H9 (cell line): ENCODE data around the gene MOCOS. TPM values are rescaled to one million over a fixed set of nuclear protein-coding genes. Genes with fewer than 3 reads are reported as not detected.
A peak's percentile ranks its signal among the peaks of the same experiment; 100 is the strongest.

ENCODE experiments used
- DNase-seq: peaks from one replicate; pipeline ENCODE4 v3.0.0-alpha.2; 2017
- H2AFZ ChIP-seq: one replicate; pipeline ENCODE4 v1.6.1; 2013; ENCODE audit warnings: mild to moderate bottlenecking, low read length, control low read depth, moderate library complexity
- H2AK5ac ChIP-seq: 2 replicates; pipeline ENCODE4 v1.6.1; 2013; ENCODE audit warnings: low read length, control low read depth, mixed read lengths; ENCODE audit not compliant: insufficient read length
- H2BK120ac ChIP-seq: one replicate; pipeline ENCODE4 v1.6.1; 2013; ENCODE audit warnings: low read depth, mild to moderate bottlenecking, low read length, control low read depth, inconsistent platforms; ENCODE audit not compliant: poor library complexity, severe bottlenecking
- H2BK12ac ChIP-seq: 2 replicates; pipeline ENCODE4 v1.6.1; 2013; ENCODE audit warnings: low read length, control low read depth, mixed read lengths, low read depth; ENCODE audit not compliant: insufficient read length
- H2BK15ac ChIP-seq: 2 replicates; pipeline ENCODE4 v1.6.1; 2013; ENCODE audit warnings: low read depth, low read length, control low read depth
- H2BK20ac ChIP-seq: one replicate; pipeline ENCODE4 v1.6.1; 2013; ENCODE audit warnings: low read depth, mild to moderate bottlenecking, low read length, control low read depth, inconsistent platforms; ENCODE audit not compliant: poor library complexity, severe bottlenecking
- H2BK5ac ChIP-seq: 2 replicates; pipeline ENCODE4 v1.6.1; 2013; ENCODE audit warnings: low read length, control low read depth, mixed read lengths; ENCODE audit not compliant: insufficient read length
- H3K14ac ChIP-seq: 2 replicates; pipeline ENCODE4 v1.6.1; 2013; ENCODE audit warnings: low read length, control low read depth; ENCODE audit not compliant: insufficient read depth
- H3K18ac ChIP-seq: 2 replicates; pipeline ENCODE4 v1.6.1; 2013; ENCODE audit warnings: low read depth, mild to moderate bottlenecking, mixed read lengths, low read length, control low read depth; ENCODE audit not compliant: insufficient read length
- H3K23ac ChIP-seq: 2 replicates; pipeline ENCODE4 v1.6.1; 2013; ENCODE audit warnings: low read length, control low read depth, mixed read lengths, low read depth; ENCODE audit not compliant: insufficient read length
- H3K23me2 ChIP-seq: 2 replicates; pipeline ENCODE4 v1.6.1; 2013; ENCODE audit warnings: low read depth, mild to moderate bottlenecking, mixed read lengths, low read length, control low read depth; ENCODE audit not compliant: insufficient read length, poor library complexity, severe bottlenecking
- H3K27ac ChIP-seq: 2 replicates; pipeline ENCODE4 v1.5.1; 2013; ENCODE audit warnings: low read length, control low read depth, mixed read lengths, low read depth; ENCODE audit not compliant: insufficient read length
- H3K27me3 ChIP-seq: 2 replicates; pipeline ENCODE4 v1.6.1; 2013; ENCODE audit warnings: low read length, control low read depth, inconsistent platforms; ENCODE audit not compliant: insufficient read depth
- H3K4ac ChIP-seq: 2 replicates; pipeline ENCODE4 v1.6.1; 2013; ENCODE audit warnings: low read depth, mild to moderate bottlenecking, control low read depth, inconsistent platforms, low read length, moderate library complexity
- H3K4me1 ChIP-seq: 2 replicates; pipeline ENCODE4 v1.6.1; 2013; ENCODE audit warnings: low read length, control low read depth, inconsistent platforms; ENCODE audit not compliant: insufficient read depth
- H3K4me2 ChIP-seq: 2 replicates; pipeline ENCODE4 v1.6.1; 2013; ENCODE audit warnings: low read length, control low read depth, mixed read lengths; ENCODE audit not compliant: insufficient read length, insufficient read depth
- H3K56ac ChIP-seq: 2 replicates; pipeline ENCODE4 v1.6.1; 2013; ENCODE audit warnings: low read depth, mild to moderate bottlenecking, mixed read lengths, low read length, control low read depth; ENCODE audit not compliant: insufficient read length
- H3K79me1 ChIP-seq: 2 replicates; pipeline ENCODE4 v1.6.1; 2013; ENCODE audit warnings: low read depth, mild to moderate bottlenecking, moderate library complexity, low read length, control low read depth, inconsistent platforms; ENCODE audit not compliant: insufficient read depth, poor library complexity, severe bottlenecking
- H3K79me2 ChIP-seq: 2 replicates; pipeline ENCODE4 v1.6.1; 2013; ENCODE audit warnings: low read length, control low read depth, inconsistent platforms; ENCODE audit not compliant: insufficient read depth
- H3K9ac ChIP-seq: 2 replicates; pipeline ENCODE4 v1.6.1; 2013; ENCODE audit warnings: low read length, control low read depth, mixed read lengths; ENCODE audit not compliant: insufficient read length; ENCODE audit errors: extremely low read depth
- H3K9me3 ChIP-seq: one replicate; pipeline ENCODE4 v1.6.1; 2013; ENCODE audit warnings: low read depth, low read length, inconsistent platforms; ENCODE audit not compliant: control insufficient read depth
- H3T11ph ChIP-seq: one replicate; pipeline ENCODE4 v1.6.1; 2013; ENCODE audit warnings: mild to moderate bottlenecking, low read length, control low read depth, inconsistent platforms
- H4K20me1 ChIP-seq: one replicate; pipeline ENCODE4 v1.6.1; 2013; ENCODE audit not compliant: control insufficient read depth, insufficient read length, insufficient read depth
- H4K5ac ChIP-seq: 2 replicates; pipeline ENCODE4 v1.6.1; 2013; ENCODE audit warnings: low read depth, mild to moderate bottlenecking, mixed read lengths, low read length, control low read depth; ENCODE audit not compliant: insufficient read length
- H4K8ac ChIP-seq: replicated peaks from 2 replicates; pipeline ENCODE4 v1.6.1; 2013; ENCODE audit warnings: low read length, control low read depth, mixed read lengths, low read depth; ENCODE audit not compliant: insufficient read length
- H4K91ac ChIP-seq: 2 replicates; pipeline ENCODE4 v1.6.1; 2013; ENCODE audit warnings: low read depth, mild to moderate bottlenecking, moderate library complexity, mixed read lengths, low read length, control low read depth; ENCODE audit not compliant: insufficient read length
- H3K27ac Mint-ChIP-seq, 3 experiments: 2 replicates in 2 of 3; 3 replicates in 1 of 3; pipeline ENCODE4 v1.8.0; 2020 to 2021; ENCODE audit warnings: mixed read lengths in 3 of 3, mild to moderate bottlenecking in 1 of 3, moderate library complexity in 1 of 3
- H3K27me3 Mint-ChIP-seq: 2 replicates; pipeline ENCODE4 v1.8.0; 2021; ENCODE audit warnings: low read depth, mild to moderate bottlenecking, moderate library complexity, mixed read lengths
- H3K36me3 Mint-ChIP-seq, 3 experiments: 2 replicates in 2 of 3; 3 replicates in 1 of 3; pipeline ENCODE4 v1.8.0; 2020 to 2021; ENCODE audit warnings: low read depth in 3 of 3, mixed read lengths in 3 of 3; ENCODE audit not compliant: insufficient read depth in 1 of 3
- H3K4me1 Mint-ChIP-seq, 2 experiments: 2 replicates each; pipeline ENCODE4 v1.8.0; 2020; ENCODE audit warnings: mixed read lengths in 2 of 2
- H3K4me3 Mint-ChIP-seq, 2 experiments: 2 replicates in 1 of 2; 3 replicates in 1 of 2; pipeline ENCODE4 v1.8.0; 2020 to 2021; ENCODE audit warnings: mild to moderate bottlenecking in 2 of 2, mixed read lengths in 2 of 2, moderate library complexity in 1 of 2
- H3K9me3 Mint-ChIP-seq, 2 experiments: 2 replicates in 1 of 2; 3 replicates in 1 of 2; pipeline ENCODE4 v1.8.0; 2020; ENCODE audit warnings: mild to moderate bottlenecking in 2 of 2, mixed read lengths in 2 of 2, moderate library complexity in 1 of 2
- CTCF ChIP-seq: fragments of 200-600 bp; sonication (generic); conservative IDR thresholded peaks from 3 replicates; pipeline ENCODE4 v1.8.0; 2021; ENCODE audit warnings: antibody characterized with exemption, mild to moderate bottlenecking
- WGBS: extraction: QIAGEN DNeasy Blood & Tissue Kit; methylation state at CpG from one replicate; pipeline ENCODE4 v1.1.7; 2013; ENCODE audit warnings: missing lambda C conversion rate, low lambda C conversion rate, mixed read lengths; ENCODE audit not compliant: insufficient read length; ENCODE audit errors: extremely low coverage; 5-methylcytosine and 5-hydroxymethylcytosine counted together
- total RNA-seq: library from RNA; stranded (reverse); gene quantifications from 2 replicates; pipeline ENCODE4 v1.2.1, GENCODE V29; 2021

Gene MOCOS
- total RNA-seq, 1 experiment from 2014 or later: 6.0 TPM

- H3K36me3 Mint-ChIP-seq: peaks cover 0 to 8% (median 0%) of the 10 kb centered on the region in 3 experiments; a peak in 4 of 7 replicates
- no peak overlapping the region for H2BK15ac ChIP-seq
- H3K4me1 ChIP-seq: no peaks in the 10 kb centered on the region
- no CpG with 5 or more reads among the region's 10 CpGs for WGBS
- no peak overlapping the region for H3K18ac ChIP-seq
- no peak overlapping the region for H2BK20ac ChIP-seq
- no peak overlapping the region for H2BK120ac ChIP-seq
- H3K23me2 ChIP-seq: no peaks in the 10 kb centered on the region
- H3K27me3 ChIP-seq: no peaks in the 10 kb centered on the region
- H3K9me3 ChIP-seq: no peaks in the 10 kb centered on the region
- no peak overlapping the region for H4K91ac ChIP-seq
- no peak overlapping the region for H3K4me2 ChIP-seq
- H3K9me3 Mint-ChIP-seq: no peaks in the 10 kb centered on the region
- peaks cover 1% of the 10 kb centered on the region for H4K20me1 ChIP-seq
- 0 out of 4 replicates have a peak, but pooled peaks cover 0 to 2% of the 10 kb centered on the region in 2 experiments for H3K4me1 Mint-ChIP-seq
- H2BK5ac ChIP-seq: no peak overlapping the region
- H3K23ac ChIP-seq: no peak overlapping the region
- H2AFZ ChIP-seq: no peak overlapping the region
- H3K14ac ChIP-seq: no peak overlapping the region
- H2AK5ac ChIP-seq: no peak overlapping the region
- H3K56ac ChIP-seq: no peak overlapping the region
- TF ChIP-seq CTCF: no peak
- no peak overlapping the region for H2BK12ac ChIP-seq
- H4K5ac ChIP-seq: no peak overlapping the region
- H3K27ac Mint-ChIP-seq: peak overlapping the region in 2 of 3 experiments; percentile 11 to 23; a peak in 1 of 7 replicates
- no peak overlapping the region for H3T11ph ChIP-seq
- DNase-seq: no peak
- no peak overlapping the region for H3K9ac ChIP-seq
- no peak overlapping the region for H3K4ac ChIP-seq
- no peak overlapping the region for H3K27ac ChIP-seq
- H3K79me2 ChIP-seq: no peaks in the 10 kb centered on the region
- no peaks in the 10 kb centered on the region for H3K79me1 ChIP-seq
- no peaks in the 10 kb centered on the region; the same call in 1 of the 2 replicates for H3K27me3 Mint-ChIP-seq
- no peak overlapping the region for H3K4me3 Mint-ChIP-seq
- H4K8ac ChIP-seq: no peak overlapping the region
These were observed 67.9 kb downstream of the MOCOS start for GRCh38 chr18:36255072-36255698.
